WTC11 (cell line): ENCODE measurements around the gene CHD6. TPM values are rescaled to one million over a fixed set of nuclear protein-coding genes. Genes with fewer than 3 reads are reported as not detected.

Experiments used
- ATAC-seq: fragments of 200-7000 bp; cut with Tn5 transposase; 2 replicates; pipeline ENCODE4 v1.10.0; 2021; ENCODE audit warnings: mild to moderate bottlenecking, moderate library complexity
- CTCF ChIA-PET: fragments of 300-600 bp; sonication (Branson Sonifier 250); formaldehyde crosslinking; loops from one replicate; lab custom pipeline; 2021; ENCODE audit warnings: antibody characterized with exemption; lab: Charles Lee
- POLR2A ChIA-PET: fragments of 350-600 bp; sonication (Branson Sonifier 250); formaldehyde crosslinking; loops from one replicate; lab custom pipeline; 2021; ENCODE audit warnings: antibody characterized with exemption; lab: Charles Lee
- DNase-seq: peaks from one replicate; pipeline ENCODE4 v3.0.0; 2021; ENCODE audit warnings: low spot score
- H3K27ac Mint-ChIP-seq: 2 replicates; pipeline ENCODE4 v1.8.0; 2021; ENCODE audit warnings: mixed read lengths
- H3K27me3 Mint-ChIP-seq: 2 replicates; pipeline ENCODE4 v1.8.0; 2021; ENCODE audit warnings: low read depth, mild to moderate bottlenecking, moderate library complexity, mixed read lengths
- H3K36me3 Mint-ChIP-seq: 2 replicates; pipeline ENCODE4 v1.8.0; 2021; ENCODE audit warnings: mixed read lengths
- H3K4me1 Mint-ChIP-seq: 2 replicates; pipeline ENCODE4 v1.8.0; 2022; ENCODE audit warnings: mixed read lengths
- H3K4me3 Mint-ChIP-seq: 2 replicates; pipeline ENCODE4 v1.8.0; 2021; ENCODE audit warnings: mild to moderate bottlenecking, moderate library complexity, mixed read lengths
- H3K9me3 Mint-ChIP-seq: 2 replicates; pipeline ENCODE4 v1.8.0; 2021; ENCODE audit warnings: mixed read lengths
- ETV6 ChIP-seq: sonication (generic); formaldehyde crosslinking; IDR thresholded peaks from 2 replicates; pipeline ENCODE4 v1.8.1; 2022; ENCODE audit warnings: mild to moderate bottlenecking, missing genetic modification reagents
- FOXP1 ChIP-seq: sonication (generic); formaldehyde crosslinking; IDR thresholded peaks from 2 replicates; pipeline ENCODE4 v1.8.0; 2022; ENCODE audit warnings: missing genetic modification reagents, mild to moderate bottlenecking, moderate library complexity, borderline replicate concordance
- GRHL2 ChIP-seq: fragments of 250-450 bp; sonication (Bioruptor Pico); IDR thresholded peaks from 2 replicates; pipeline ENCODE4 v1.8.0; 2022; ENCODE audit warnings: mild to moderate bottlenecking, moderate library complexity; ENCODE audit not compliant: insufficient replicate concordance, severe bottlenecking
- KAT7 ChIP-seq: sonication (generic); formaldehyde crosslinking; IDR thresholded peaks from 2 replicates; pipeline ENCODE4 v1.8.1; 2023; ENCODE audit warnings: missing genetic modification reagents, mild to moderate bottlenecking, borderline replicate concordance
- MYBL2 ChIP-seq: sonication (generic); formaldehyde crosslinking; IDR thresholded peaks from 2 replicates; pipeline ENCODE4 v1.8.1; 2023; ENCODE audit warnings: mild to moderate bottlenecking, moderate library complexity, missing genetic modification reagents
- NR3C1 ChIP-seq: sonication (generic); formaldehyde crosslinking; conservative IDR thresholded peaks from 2 replicates; pipeline ENCODE4 v1.8.1; 2023; ENCODE audit warnings: low read depth, mild to moderate bottlenecking, missing genetic modification reagents
- PRDM15 ChIP-seq: sonication (generic); formaldehyde crosslinking; IDR thresholded peaks from 2 replicates; pipeline ENCODE4 v1.8.0; 2022; ENCODE audit warnings: missing genetic modification reagents
- SP1 ChIP-seq: sonication (generic); formaldehyde crosslinking; conservative IDR thresholded peaks from 2 replicates; pipeline ENCODE4 v1.8.1; 2022; ENCODE audit warnings: missing genetic modification reagents
- TCF7 ChIP-seq: sonication (generic); formaldehyde crosslinking; IDR thresholded peaks from 2 replicates; pipeline ENCODE4 v1.8.0; 2022; ENCODE audit warnings: mild to moderate bottlenecking, low read depth, missing genetic modification reagents, moderate library complexity
- TEAD1 ChIP-seq: sonication (generic); formaldehyde crosslinking; IDR thresholded peaks from 2 replicates; pipeline ENCODE4 v1.8.0; 2022; ENCODE audit warnings: mild to moderate bottlenecking, missing genetic modification reagents
- TP53 ChIP-seq: sonication (generic); formaldehyde crosslinking; IDR thresholded peaks from 2 replicates; pipeline ENCODE4 v1.8.1; 2023; ENCODE audit warnings: mild to moderate bottlenecking, missing genetic modification reagents
- ZNF232 ChIP-seq: sonication (generic); formaldehyde crosslinking; IDR thresholded peaks from 2 replicates; pipeline ENCODE4 v1.8.0; 2022; ENCODE audit warnings: mild to moderate bottlenecking, missing genetic modification reagents
- ZNF512 ChIP-seq: sonication (generic); formaldehyde crosslinking; IDR thresholded peaks from 2 replicates; pipeline ENCODE4 v1.8.1; 2022; ENCODE audit warnings: missing genetic modification reagents, borderline replicate concordance
- total RNA-seq: library from RNA; stranded (reverse); gene quantifications from 3 replicates; pipeline ENCODE4 v1.2.3, GENCODE V29; 2021
- TF ChIP-seq, protein P1 (sequence below): sonication (generic); formaldehyde crosslinking; IDR thresholded peaks from 2 replicates; pipeline ENCODE4 v1.8.1; 2022; ENCODE audit warnings: mild to moderate bottlenecking, missing genetic modification reagents, moderate library complexity, borderline replicate concordance
- TF ChIP-seq, protein P2 (sequence below): fragments of 250-450 bp; sonication (Bioruptor Pico); conservative IDR thresholded peaks from 2 replicates; pipeline ENCODE4 v1.9.0; 2021; ENCODE audit warnings: mild to moderate bottlenecking
- TF ChIP-seq, protein P3 (sequence below): sonication (generic); formaldehyde crosslinking; IDR thresholded peaks from 2 replicates; pipeline ENCODE4 v1.8.1; 2023; ENCODE audit warnings: mild to moderate bottlenecking, missing genetic modification reagents

The CHD6 gene
- total RNA-seq, 1 experiment from 2014 or later: 52.1 TPM

DNA sequence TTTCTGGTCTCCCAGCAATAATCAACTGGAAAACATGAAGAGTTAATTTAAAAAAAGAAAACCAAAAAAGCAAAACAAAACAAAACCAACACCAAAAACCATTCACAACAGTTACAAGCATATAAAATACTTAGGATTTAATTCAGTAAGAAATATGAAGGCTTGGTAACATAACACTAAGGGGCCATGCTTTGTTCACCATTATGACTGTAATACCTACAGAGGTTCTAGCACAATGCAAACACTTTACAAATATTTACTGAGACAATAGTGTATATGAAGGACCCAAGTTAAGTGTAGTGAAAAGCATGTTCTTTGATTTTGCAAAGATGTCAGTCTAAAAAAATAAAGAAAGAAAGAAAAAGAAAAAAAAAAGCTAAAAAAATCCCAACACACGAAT is 141.7 kb downstream of the CHD6 start (continued):
- TF ChIP-seq, protein P1, sequence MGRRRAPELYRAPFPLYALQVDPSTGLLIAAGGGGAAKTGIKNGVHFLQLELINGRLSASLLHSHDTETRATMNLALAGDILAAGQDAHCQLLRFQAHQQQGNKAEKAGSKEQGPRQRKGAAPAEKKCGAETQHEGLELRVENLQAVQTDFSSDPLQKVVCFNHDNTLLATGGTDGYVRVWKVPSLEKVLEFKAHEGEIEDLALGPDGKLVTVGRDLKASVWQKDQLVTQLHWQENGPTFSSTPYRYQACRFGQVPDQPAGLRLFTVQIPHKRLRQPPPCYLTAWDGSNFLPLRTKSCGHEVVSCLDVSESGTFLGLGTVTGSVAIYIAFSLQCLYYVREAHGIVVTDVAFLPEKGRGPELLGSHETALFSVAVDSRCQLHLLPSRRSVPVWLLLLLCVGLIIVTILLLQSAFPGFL (CRISPR knock-in tag): no peak
- TF ChIP-seq KAT7 (no peak), TCF7 (CRISPR knock-in tag) (no peak), ZNF232 (CRISPR knock-in tag) (no peak)
- TF ChIP-seq, all 79 proteins: peak for 0

DNA sequence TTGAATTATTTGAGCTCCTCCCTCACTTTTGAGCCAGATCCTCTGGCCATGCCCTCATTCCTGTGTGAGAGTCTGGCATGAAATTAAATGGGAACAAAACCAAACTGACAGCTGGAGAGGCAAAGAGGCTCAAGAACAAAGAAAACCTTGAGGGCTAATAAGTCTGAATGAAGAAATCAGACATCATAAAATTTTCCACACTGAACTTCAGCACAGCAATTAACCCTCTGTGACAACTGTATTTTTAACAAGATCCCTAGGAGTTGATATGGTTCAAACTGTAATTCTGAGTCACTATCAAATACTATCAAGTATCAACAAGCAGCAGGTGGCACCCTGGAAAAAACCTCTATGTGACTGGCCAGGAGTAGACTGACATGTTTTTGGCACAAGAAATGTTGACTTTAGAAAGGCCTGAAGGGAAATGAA is 142.2 kb downstream of the CHD6 start:
- Mint-ChIP-seq H3K4me3 (no peak overlapping the region), H3K27ac (no peak overlapping the region)

More for the DNA sequence above, 142.2 kb downstream of the CHD6 start:
- H3K27me3 Mint-ChIP-seq: no peaks in the 10 kb centered on the region
- POLR2A ChIA-PET: no interaction called here
- CTCF ChIA-PET: no interaction called here
- TF ChIP-seq GRHL2 (CRISPR knock-in tag) (no peak), TP53 (CRISPR knock-in tag) (no peak), PRDM15 (CRISPR knock-in tag) (no peak), ZNF512 (no peak), SP1 (CRISPR knock-in tag) (no peak), MYBL2 (CRISPR knock-in tag) (no peak), ETV6 (no peak), TEAD1 (no peak), FOXP1 (CRISPR knock-in tag) (no peak), NR3C1 (CRISPR knock-in tag) (no peak)
- TF ChIP-seq, protein P2, sequence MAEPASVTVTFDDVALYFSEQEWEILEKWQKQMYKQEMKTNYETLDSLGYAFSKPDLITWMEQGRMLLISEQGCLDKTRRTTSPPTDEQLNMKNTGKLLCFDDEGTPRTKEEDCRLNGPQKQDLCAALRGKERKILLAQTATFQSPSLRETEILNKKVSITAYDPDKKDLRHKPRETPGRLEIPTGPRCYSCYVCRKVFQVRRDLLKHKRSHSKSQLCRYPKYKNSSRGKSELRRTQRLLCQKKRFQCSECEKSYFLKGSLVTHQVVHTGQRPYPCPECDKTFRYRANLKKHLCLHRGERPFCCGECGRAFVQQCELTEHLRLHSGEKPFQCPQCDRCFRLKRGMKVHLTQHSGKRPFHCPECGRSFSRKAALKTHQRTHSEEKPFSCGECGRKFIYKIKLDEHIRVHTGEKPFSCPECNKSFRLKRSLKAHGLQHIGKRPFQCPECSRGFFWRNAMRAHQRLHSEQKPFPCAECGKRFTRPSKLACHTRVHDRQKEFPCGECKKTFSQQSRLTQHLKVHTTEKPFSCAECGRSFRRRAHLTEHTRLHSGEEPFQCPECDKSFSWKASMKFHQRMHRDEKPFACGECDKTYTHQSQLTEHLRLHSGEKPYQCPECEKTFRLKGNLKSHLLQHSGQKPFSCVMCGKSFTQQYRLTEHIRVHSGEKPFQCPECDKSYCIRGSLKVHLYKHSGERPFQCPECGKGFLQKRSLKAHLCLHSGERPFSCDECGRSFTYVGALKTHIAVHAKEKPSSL (CRISPR knock-in tag): no peak
- TF ChIP-seq, protein P3, sequence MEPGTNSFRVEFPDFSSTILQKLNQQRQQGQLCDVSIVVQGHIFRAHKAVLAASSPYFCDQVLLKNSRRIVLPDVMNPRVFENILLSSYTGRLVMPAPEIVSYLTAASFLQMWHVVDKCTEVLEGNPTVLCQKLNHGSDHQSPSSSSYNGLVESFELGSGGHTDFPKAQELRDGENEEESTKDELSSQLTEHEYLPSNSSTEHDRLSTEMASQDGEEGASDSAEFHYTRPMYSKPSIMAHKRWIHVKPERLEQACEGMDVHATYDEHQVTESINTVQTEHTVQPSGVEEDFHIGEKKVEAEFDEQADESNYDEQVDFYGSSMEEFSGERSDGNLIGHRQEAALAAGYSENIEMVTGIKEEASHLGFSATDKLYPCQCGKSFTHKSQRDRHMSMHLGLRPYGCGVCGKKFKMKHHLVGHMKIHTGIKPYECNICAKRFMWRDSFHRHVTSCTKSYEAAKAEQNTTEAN (CRISPR knock-in tag): no peak
- TF ChIP-seq, all 79 proteins: peak for 0
- Mint-ChIP-seq H3K9me3 (no peaks in the 10 kb centered on the region), H3K36me3 (peaks cover 13% of the 10 kb centered on the region), H3K4me1 (0 out of 2 replicates have a peak, but pooled peaks cover 6% of the 10 kb centered on the region)
- ATAC-seq (no peak), DNase-seq (no peak)
